HepG2 (cell line): ENCODE measurements around the gene NKX3-2. TPM values are rescaled to one million over a fixed set of nuclear protein-coding genes. Genes with fewer than 3 reads are reported as not detected.

ENCODE experiments used
- ATAC-seq: fragments of 200-7000 bp; cut with Tn5 transposase; 3 replicates; pipeline ENCODE4 v1.9.1; 2020; ENCODE audit warnings: mild to moderate bottlenecking, moderate library complexity
- BruUV-seq: library from RNA; stranded (reverse); fragments of 400-500 nt; replicated peaks from 2 replicates; lab custom pipeline; 2021; lab: Mats Ljungman, UMichigan
- CTCF ChIA-PET: fragments of 300-600 bp; formaldehyde crosslinking; extraction: SDS; loops from one replicate; lab custom pipeline; 2021; ENCODE audit warnings: low total read pairs, inconsistent platforms, low intra/inter-chr PET ratio; lab: Yijun Ruan, JAX
- POLR2A ChIA-PET: fragments of 350-600 bp; sonication (Branson Sonifier 250); formaldehyde crosslinking; loops from one replicate; lab custom pipeline; 2020; ENCODE audit warnings: antibody characterized with exemption, inconsistent platforms; lab: Yijun Ruan, JAX
- DNase-seq: peaks from one replicate; pipeline ENCODE4 v3.0.0-alpha.2; 2015; ENCODE audit warnings: low spot score
- FAIRE-seq: peaks from 3 replicates; lab custom pipeline; 2011; peaks lifted over from hg19 to GRCh38; lab: Jason Lieb, UNC
- H2AFZ ChIP-seq: one replicate; pipeline ENCODE4 v1.6.1; 2011; ENCODE audit warnings: low read length, inconsistent platforms
- H3K27ac ChIP-seq: fragments of 300-600 bp; 3 replicates; pipeline ENCODE4 v1.8.0; 2011; ENCODE audit warnings: mixed run types, mild to moderate bottlenecking, mixed read lengths, low read length, inconsistent platforms; ENCODE audit not compliant: insufficient read depth; ENCODE audit errors: extremely low read length
- H3K27me3 ChIP-seq, 2 experiments: fragments of 200-600 bp in 1 of 2; 2 replicates in 1 of 2; 3 replicates in 1 of 2; pipeline versions ENCODE4 v1.6.0 to v1.8.0; 2011; ENCODE audit warnings: low read length in 2 of 2, mild to moderate bottlenecking in 2 of 2, moderate library complexity in 2 of 2, inconsistent platforms in 1 of 2; ENCODE audit not compliant: insufficient read depth in 2 of 2, control insufficient read depth in 1 of 2
- H3K36me3 ChIP-seq, 2 experiments: fragments of 200-600 bp in 1 of 2; replicated peaks in 1 of 2; 2 replicates in 1 of 2; 3 replicates in 1 of 2; pipeline versions ENCODE4 v1.5.1 to v1.8.0; 2011; ENCODE audit warnings: low read length in 2 of 2, inconsistent platforms in 1 of 2; ENCODE audit not compliant: insufficient read depth in 2 of 2, control insufficient read depth in 1 of 2
- H3K4me1 ChIP-seq: 2 replicates; pipeline ENCODE4 v1.5.1; 2012; ENCODE audit warnings: low read length, inconsistent platforms; ENCODE audit not compliant: insufficient read depth
- H3K4me2 ChIP-seq: 2 replicates; pipeline ENCODE4 v1.6.0; 2011; ENCODE audit warnings: low read depth, low read length, inconsistent platforms
- H3K4me3 ChIP-seq, 3 experiments: fragments of 200-600 bp in 1 of 3; sonication (generic), shearing (Covaris generic) in 1 of 3; replicated peaks in 1 of 3; 2 replicates each; pipeline ENCODE4 v1.5.1; 2011 to 2016; ENCODE audit warnings: low read length in 3 of 3, inconsistent platforms in 2 of 3, low read depth in 2 of 3, mild to moderate bottlenecking in 2 of 3, control low read depth in 1 of 3, mixed read lengths in 1 of 3; ENCODE audit not compliant: insufficient read depth in 1 of 3
- H3K79me2 ChIP-seq: one replicate; pipeline ENCODE4 v1.6.1; 2011; ENCODE audit warnings: low read length, inconsistent platforms; ENCODE audit not compliant: insufficient read depth
- H3K9ac ChIP-seq: 2 replicates; pipeline ENCODE4 v1.6.0; 2011; ENCODE audit warnings: mild to moderate bottlenecking, low read depth, low read length, inconsistent platforms; ENCODE audit not compliant: insufficient read depth
- H3K9me3 ChIP-seq: 2 replicates; pipeline ENCODE4 v1.5.1; 2012; ENCODE audit warnings: mild to moderate bottlenecking, low read length
- H4K20me1 ChIP-seq: 2 replicates; pipeline ENCODE4 v1.6.0; 2011; ENCODE audit warnings: inconsistent platforms, mild to moderate bottlenecking, low read length, moderate library complexity; ENCODE audit not compliant: insufficient read depth
- GABPB1 ChIP-seq: IDR thresholded peaks from 2 replicates; pipeline ENCODE4 v1.6.1; 2016; ENCODE audit warnings: mild to moderate bottlenecking, missing genetic modification reagents, moderate library complexity, missing compliant biosample characterization
- KAT2B ChIP-seq: fragments of 150-350 bp; IDR thresholded peaks from 2 replicates; pipeline ENCODE4 v1.6.1; 2014; ENCODE audit warnings: low read depth, low read length, borderline replicate concordance
- RORA ChIP-seq: sonication (generic); formaldehyde crosslinking; IDR thresholded peaks from 2 replicates; pipeline ENCODE4 v1.5.0; 2020; ENCODE audit warnings: mild to moderate bottlenecking, missing genetic modification reagents, moderate library complexity
- SIN3B ChIP-seq: fragments of 150-350 bp; IDR thresholded peaks from 2 replicates; pipeline ENCODE4 v1.6.1; 2014; ENCODE audit warnings: low read length
- in situ Hi-C: cut with HindIII; loops from 2 replicates; pipeline ENCODE4 v1.10.0; 2017; ENCODE audit warnings: low pct_unique_long_range_greater_than_20kb; ENCODE audit not compliant: extremely low pct_ligation_motif_present
- intact Hi-C: fragments of 100-400 bp; cut with micrococcal nuclease; formaldehyde crosslinking; loops from one replicate; pipeline ENCODE4 v1.10.0; 2022; ENCODE audit not compliant: unreplicated experiment
- polyA plus RNA-seq, 8 experiments: library from polyadenylated mRNA; depleted of rRNA in 3 of 8; stranded (reverse) in 7 of 8; unstranded in 1 of 8; fragments of >200 nt; fragmentation: Illumina TruSeq in 4 of 8; extraction: Trizol in 4 of 8; gene quantifications; 2 replicates each; pipeline versions ENCODE4 v1.2.1 to v1.2.3, GENCODE V29; 2011 to 2016; ENCODE audit warnings: low read depth in 4 of 8, missing spikeins in 1 of 8, mixed read lengths in 1 of 8; ENCODE audit not compliant: insufficient read depth in 1 of 8
- total RNA-seq, 5 experiments: library from RNA; depleted of rRNA; stranded (reverse); fragments of >200 nt; fragmentation: Illumina TruSeq; extraction: Trizol; gene quantifications; 2 replicates each; pipeline ENCODE4 v1.2.3, GENCODE V29; 2016; ENCODE audit warnings: low read depth in 1 of 5
- TF ChIP-seq, protein P1 (sequence below): sonication (generic); formaldehyde crosslinking; IDR thresholded peaks from 2 replicates; pipeline ENCODE4 v1.9.0; 2021; ENCODE audit warnings: missing genetic modification reagents, borderline replicate concordance
- TF ChIP-seq, protein P2 (sequence below): sonication (generic); formaldehyde crosslinking; IDR thresholded peaks from one replicate; pipeline ENCODE4 v1.5.1; 2020; ENCODE audit warnings: mild to moderate bottlenecking, missing genetic modification reagents; ENCODE audit errors: not compliant biosample characterization
- TF ChIP-seq, protein P3 (sequence below), 2 experiments: IDR thresholded peaks; 2 replicates each; pipeline ENCODE4 v1.6.1; 2011 to 2012; ENCODE audit warnings: low read length in 2 of 2, borderline replicate concordance in 1 of 2, low read depth in 1 of 2, mild to moderate bottlenecking in 1 of 2, moderate library complexity in 1 of 2
- TF ChIP-seq, protein P4 (sequence below): sonication (generic); formaldehyde crosslinking; IDR thresholded peaks from 2 replicates; pipeline ENCODE4 v1.8.0; 2022; ENCODE audit warnings: mild to moderate bottlenecking, missing genetic modification reagents, moderate library complexity

The NKX3-2 gene
- total and polyA plus RNA-seq, 2 of the 13 experiments (the other 11 are each of a cell fraction or from before 2014, with no cell fraction given): 0.07 to 0.13 TPM

DNA sequence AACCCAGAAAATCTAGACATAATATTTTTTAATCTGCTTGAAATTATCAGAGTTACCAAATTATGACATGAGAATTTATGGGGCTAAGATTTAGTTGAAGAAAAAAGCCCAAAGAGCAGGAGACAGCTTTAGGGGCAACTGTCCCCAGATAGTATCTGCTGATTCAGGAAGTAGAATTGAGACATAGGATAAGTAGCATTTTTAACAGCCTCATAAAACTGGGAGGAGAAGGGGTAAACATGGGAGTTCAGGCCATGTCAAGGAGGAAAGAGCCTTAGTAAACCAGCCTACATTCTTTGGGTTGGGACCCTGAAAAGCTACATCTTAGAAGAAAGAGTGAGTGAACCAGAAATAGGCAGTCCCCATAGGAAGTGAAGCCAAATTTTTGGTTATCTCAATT lies 50.5 kb downstream of the NKX3-2 start:
- no peak overlapping the region for H3K4me3 ChIP-seq
- intact Hi-C loops: no loop called here
- no peaks in the 10 kb centered on the region for H3K79me2 ChIP-seq
- peaks cover 0 to 4% of the 10 kb centered on the region in 2 experiments; a peak in 1 of 5 replicates for H3K27me3 ChIP-seq
- no peak overlapping the region for H3K9ac ChIP-seq
- in situ Hi-C loops: no loop called here
- no peak overlapping the region for H2AFZ ChIP-seq
- no peaks in the 10 kb centered on the region for H4K20me1 ChIP-seq
- FAIRE-seq: no peak
- H3K4me2 ChIP-seq: no peak overlapping the region
- ChIA-PET POLR2A (no interaction called here), CTCF (no interaction called here)
- no peak for ATAC-seq
- no peaks in the 10 kb centered on the region for H3K36me3 ChIP-seq
- DNase-seq: no peak
- no TSS peak for BruUV-seq
- no peaks in the 10 kb centered on the region for H3K9me3 ChIP-seq
- no peaks in the 10 kb centered on the region for H3K4me1 ChIP-seq
- TF ChIP-seq, protein P1, sequence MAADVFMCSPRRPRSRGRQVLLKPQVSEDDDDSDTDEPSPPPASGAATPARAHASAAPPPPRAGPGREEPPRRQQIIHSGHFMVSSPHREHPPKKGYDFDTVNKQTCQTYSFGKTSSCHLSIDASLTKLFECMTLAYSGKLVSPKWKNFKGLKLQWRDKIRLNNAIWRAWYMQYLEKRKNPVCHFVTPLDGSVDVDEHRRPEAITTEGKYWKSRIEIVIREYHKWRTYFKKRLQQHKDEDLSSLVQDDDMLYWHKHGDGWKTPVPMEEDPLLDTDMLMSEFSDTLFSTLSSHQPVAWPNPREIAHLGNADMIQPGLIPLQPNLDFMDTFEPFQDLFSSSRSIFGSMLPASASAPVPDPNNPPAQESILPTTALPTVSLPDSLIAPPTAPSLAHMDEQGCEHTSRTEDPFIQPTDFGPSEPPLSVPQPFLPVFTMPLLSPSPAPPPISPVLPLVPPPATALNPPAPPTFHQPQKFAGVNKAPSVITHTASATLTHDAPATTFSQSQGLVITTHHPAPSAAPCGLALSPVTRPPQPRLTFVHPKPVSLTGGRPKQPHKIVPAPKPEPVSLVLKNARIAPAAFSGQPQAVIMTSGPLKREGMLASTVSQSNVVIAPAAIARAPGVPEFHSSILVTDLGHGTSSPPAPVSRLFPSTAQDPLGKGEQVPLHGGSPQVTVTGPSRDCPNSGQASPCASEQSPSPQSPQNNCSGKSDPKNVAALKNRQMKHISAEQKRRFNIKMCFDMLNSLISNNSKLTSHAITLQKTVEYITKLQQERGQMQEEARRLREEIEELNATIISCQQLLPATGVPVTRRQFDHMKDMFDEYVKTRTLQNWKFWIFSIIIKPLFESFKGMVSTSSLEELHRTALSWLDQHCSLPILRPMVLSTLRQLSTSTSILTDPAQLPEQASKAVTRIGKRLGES (CRISPR knock-in tag): no peak
- TF ChIP-seq RORA (CRISPR knock-in tag) (no peak), KAT2B (no peak), SIN3B (no peak), GABPB1 (CRISPR knock-in tag) (no peak)
- TF ChIP-seq, protein P2, sequence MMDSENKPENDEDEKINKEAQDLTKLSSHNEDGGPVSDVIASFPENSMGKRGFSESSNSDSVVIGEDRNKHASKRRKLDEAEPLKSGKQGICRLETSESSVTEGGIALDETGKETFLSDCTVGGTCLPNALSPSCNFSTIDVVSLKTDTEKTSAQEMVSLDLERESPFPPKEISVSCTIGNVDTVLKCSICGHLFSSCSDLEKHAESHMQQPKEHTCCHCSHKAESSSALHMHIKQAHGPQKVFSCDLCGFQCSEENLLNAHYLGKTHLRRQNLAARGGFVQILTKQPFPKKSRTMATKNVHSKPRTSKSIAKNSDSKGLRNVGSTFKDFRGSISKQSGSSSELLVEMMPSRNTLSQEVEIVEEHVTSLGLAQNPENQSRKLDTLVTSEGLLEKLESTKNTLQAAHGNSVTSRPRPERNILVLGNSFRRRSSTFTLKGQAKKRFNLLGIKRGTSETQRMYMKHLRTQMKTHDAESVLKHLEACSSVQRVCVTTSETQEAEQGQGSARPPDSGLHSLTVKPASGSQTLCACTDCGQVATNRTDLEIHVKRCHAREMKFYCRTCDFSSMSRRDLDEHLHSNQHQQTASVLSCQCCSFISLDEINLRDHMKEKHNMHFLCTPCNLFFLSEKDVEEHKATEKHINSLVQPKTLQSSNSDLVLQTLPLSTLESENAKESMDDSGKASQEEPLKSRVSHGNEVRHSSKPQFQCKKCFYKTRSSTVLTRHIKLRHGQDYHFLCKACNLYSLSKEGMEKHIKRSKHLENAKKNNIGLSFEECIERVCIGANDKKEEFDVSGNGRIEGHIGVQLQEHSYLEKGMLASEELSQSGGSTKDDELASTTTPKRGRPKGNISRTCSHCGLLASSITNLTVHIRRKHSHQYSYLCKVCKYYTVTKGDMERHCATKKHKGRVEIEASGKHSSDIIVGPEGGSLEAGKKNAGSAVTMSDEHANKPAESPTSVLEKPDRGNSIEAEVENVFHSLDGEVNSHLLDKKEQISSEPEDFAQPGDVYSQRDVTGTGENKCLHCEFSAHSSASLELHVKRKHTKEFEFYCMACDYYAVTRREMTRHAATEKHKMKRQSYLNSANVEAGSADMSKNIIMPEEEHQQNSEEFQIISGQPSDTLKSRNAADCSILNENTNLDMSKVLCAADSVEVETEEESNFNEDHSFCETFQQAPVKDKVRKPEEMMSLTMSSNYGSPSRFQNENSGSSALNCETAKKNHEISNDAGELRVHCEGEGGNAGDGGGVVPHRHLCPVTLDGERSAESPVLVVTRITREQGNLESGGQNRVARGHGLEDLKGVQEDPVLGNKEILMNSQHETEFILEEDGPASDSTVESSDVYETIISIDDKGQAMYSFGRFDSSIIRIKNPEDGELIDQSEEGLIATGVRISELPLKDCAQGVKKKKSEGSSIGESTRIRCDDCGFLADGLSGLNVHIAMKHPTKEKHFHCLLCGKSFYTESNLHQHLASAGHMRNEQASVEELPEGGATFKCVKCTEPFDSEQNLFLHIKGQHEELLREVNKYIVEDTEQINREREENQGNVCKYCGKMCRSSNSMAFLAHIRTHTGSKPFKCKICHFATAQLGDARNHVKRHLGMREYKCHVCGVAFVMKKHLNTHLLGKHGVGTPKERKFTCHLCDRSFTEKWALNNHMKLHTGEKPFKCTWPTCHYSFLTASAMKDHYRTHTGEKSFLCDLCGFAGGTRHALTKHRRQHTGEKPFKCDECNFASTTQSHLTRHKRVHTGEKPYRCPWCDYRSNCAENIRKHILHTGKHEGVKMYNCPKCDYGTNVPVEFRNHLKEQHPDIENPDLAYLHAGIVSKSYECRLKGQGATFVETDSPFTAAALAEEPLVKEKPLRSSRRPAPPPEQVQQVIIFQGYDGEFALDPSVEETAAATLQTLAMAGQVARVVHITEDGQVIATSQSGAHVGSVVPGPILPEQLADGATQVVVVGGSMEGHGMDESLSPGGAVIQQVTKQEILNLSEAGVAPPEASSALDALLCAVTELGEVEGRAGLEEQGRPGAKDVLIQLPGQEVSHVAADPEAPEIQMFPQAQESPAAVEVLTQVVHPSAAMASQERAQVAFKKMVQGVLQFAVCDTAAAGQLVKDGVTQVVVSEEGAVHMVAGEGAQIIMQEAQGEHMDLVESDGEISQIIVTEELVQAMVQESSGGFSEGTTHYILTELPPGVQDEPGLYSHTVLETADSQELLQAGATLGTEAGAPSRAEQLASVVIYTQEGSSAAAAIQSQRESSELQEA: no peak
- TF ChIP-seq, protein P3, sequence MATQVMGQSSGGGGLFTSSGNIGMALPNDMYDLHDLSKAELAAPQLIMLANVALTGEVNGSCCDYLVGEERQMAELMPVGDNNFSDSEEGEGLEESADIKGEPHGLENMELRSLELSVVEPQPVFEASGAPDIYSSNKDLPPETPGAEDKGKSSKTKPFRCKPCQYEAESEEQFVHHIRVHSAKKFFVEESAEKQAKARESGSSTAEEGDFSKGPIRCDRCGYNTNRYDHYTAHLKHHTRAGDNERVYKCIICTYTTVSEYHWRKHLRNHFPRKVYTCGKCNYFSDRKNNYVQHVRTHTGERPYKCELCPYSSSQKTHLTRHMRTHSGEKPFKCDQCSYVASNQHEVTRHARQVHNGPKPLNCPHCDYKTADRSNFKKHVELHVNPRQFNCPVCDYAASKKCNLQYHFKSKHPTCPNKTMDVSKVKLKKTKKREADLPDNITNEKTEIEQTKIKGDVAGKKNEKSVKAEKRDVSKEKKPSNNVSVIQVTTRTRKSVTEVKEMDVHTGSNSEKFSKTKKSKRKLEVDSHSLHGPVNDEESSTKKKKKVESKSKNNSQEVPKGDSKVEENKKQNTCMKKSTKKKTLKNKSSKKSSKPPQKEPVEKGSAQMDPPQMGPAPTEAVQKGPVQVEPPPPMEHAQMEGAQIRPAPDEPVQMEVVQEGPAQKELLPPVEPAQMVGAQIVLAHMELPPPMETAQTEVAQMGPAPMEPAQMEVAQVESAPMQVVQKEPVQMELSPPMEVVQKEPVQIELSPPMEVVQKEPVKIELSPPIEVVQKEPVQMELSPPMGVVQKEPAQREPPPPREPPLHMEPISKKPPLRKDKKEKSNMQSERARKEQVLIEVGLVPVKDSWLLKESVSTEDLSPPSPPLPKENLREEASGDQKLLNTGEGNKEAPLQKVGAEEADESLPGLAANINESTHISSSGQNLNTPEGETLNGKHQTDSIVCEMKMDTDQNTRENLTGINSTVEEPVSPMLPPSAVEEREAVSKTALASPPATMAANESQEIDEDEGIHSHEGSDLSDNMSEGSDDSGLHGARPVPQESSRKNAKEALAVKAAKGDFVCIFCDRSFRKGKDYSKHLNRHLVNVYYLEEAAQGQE (IDR thresholded peaks at IDR 0.05; ENCODE audit: borderline replicate concordance in 1 of 2, low read depth in 1 of 2, low read length in 2 of 2): no peak
- TF ChIP-seq, protein P4, sequence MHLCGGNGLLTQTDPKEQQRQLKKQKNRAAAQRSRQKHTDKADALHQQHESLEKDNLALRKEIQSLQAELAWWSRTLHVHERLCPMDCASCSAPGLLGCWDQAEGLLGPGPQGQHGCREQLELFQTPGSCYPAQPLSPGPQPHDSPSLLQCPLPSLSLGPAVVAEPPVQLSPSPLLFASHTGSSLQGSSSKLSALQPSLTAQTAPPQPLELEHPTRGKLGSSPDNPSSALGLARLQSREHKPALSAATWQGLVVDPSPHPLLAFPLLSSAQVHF (CRISPR knock-in tag): no peak
- H3K27ac ChIP-seq: no peak overlapping the region
